Measurements from ENCODE around the gene EEIG1. TPM values are rescaled to one million over a fixed set of nuclear protein-coding genes. Genes with fewer than 3 reads are reported as not detected.

EEIG1 gene
- total and polyA plus RNA-seq, 9 of the 15 experiments (the other 6 are each of a cell fraction or from before 2014, with no cell fraction given) = 0.17 to 16.7 (median 3.6) TPM

DNA sequence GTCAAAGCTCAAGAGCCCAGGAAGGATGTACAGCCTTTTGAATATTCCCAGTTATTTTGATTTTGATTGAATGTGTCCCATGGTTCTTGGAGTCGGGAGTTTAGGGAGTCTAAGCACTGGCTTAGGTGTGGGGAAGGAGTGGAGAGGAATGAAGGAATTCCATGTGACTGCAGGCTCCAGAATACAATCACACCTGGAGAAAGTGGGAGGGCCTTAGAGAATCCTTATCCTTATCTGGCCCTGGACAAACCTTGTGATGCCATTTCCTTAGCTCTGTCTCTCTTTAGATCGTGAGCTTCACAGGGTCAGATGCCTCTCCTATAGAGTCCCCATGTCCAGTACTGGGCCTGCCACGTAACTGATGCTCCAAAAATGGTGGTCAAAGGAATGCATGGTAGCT is 4.2 kb upstream of the EEIG1 start:
- Histone ChIP-seq H3K9me3 (replicated peaks; ENCODE audit: control insufficient read depth, insufficient read depth, low read depth, low read length) (no peaks in the 10 kb centered on the region), H3K4me2 (ENCODE audit: insufficient read depth, low read length) (no peak overlapping the region), H2AFZ (ENCODE audit: low read depth, low read length) (no peak overlapping the region; the same call in 1 of the 2 replicates), H3K27me3 (ENCODE audit: control insufficient read depth in 2 of 2, insufficient read depth in 2 of 2, low read length in 2 of 2) (no peaks in the 10 kb centered on the region), H3K9me1 (ENCODE audit: control insufficient read depth, insufficient read depth, low read length) (no peaks in the 10 kb centered on the region), H3K79me2 (ENCODE audit: control insufficient read depth, insufficient read depth, low read length) (peaks cover 3% of the 10 kb centered on the region), H3K4me1 (replicated peaks in 1 of 2; ENCODE audit: control insufficient read depth in 2 of 2, insufficient read depth in 2 of 2, low read length in 2 of 2) (peaks cover 21 to 36% of the 10 kb centered on the region in 2 experiments; a peak in 4 of 5 replicates), H3K4me3 (no peak overlapping the region), H3K27ac (ENCODE audit: extremely low read depth, low read depth, low read length) (no peak overlapping the region), H3K36me3 (ENCODE audit: control insufficient read depth, insufficient read depth, low read length) (no peaks in the 10 kb centered on the region), H4K20me1 (replicated peaks; ENCODE audit: control insufficient read depth, insufficient read depth, low read length) (peaks cover under 1% of the 10 kb centered on the region; the same call in 1 of the 2 replicates), H3K9ac (ENCODE audit: insufficient read depth in 1 of 2, low read depth in 2 of 2, low read length in 2 of 2) (peak overlapping the region in 1 of 2 experiments; percentile 32; a peak in 1 of 4 replicates)
- no peak for DNase-seq (ENCODE audit: extremely low read depth in 1 of 4, low spot score in 3 of 4)
- 49% methylated on average over 3 of the region's 3 CpGs for WGBS (ENCODE audit: insufficient coverage, low coverage, missing lambda C conversion rate)
- no peak for ATAC-seq
- FAIRE-seq = no peak
- in situ Hi-C loops (cut with MboI) = no loop called here
- POLR2A ChIA-PET = interaction anchor here (0.5 to 1.2 kb wide), 3 partner anchors 9 to 33 kb away, joined by 3 to 6 read pairs (median 4); no protein-coding TSS in a partner anchor
- no TSS peak for BruUV-seq (replicated peaks)
- intact Hi-C loops (cut with micrococcal nuclease) = no loop called here
- CTCF ChIA-PET (ENCODE audit: low intra/inter-chr PET ratio) = no interaction called here
- no peak for TF ChIP-seq PYGO2 (tag; IDR thresholded peaks at IDR 0.05)
- TF ChIP-seq FOS (IDR thresholded peaks at IDR 0.05; ENCODE audit: extremely low read depth, insufficient read length) = no peak
- no peak for TF ChIP-seq ZNF445 (CRISPR knock-in tag; IDR thresholded peaks at IDR 0.05; ENCODE audit: low read depth)
- TF ChIP-seq ZNF586 (CRISPR knock-in tag; conservative IDR thresholded peaks at IDR 0.05) = no peak
- TF ChIP-seq, protein P1, sequence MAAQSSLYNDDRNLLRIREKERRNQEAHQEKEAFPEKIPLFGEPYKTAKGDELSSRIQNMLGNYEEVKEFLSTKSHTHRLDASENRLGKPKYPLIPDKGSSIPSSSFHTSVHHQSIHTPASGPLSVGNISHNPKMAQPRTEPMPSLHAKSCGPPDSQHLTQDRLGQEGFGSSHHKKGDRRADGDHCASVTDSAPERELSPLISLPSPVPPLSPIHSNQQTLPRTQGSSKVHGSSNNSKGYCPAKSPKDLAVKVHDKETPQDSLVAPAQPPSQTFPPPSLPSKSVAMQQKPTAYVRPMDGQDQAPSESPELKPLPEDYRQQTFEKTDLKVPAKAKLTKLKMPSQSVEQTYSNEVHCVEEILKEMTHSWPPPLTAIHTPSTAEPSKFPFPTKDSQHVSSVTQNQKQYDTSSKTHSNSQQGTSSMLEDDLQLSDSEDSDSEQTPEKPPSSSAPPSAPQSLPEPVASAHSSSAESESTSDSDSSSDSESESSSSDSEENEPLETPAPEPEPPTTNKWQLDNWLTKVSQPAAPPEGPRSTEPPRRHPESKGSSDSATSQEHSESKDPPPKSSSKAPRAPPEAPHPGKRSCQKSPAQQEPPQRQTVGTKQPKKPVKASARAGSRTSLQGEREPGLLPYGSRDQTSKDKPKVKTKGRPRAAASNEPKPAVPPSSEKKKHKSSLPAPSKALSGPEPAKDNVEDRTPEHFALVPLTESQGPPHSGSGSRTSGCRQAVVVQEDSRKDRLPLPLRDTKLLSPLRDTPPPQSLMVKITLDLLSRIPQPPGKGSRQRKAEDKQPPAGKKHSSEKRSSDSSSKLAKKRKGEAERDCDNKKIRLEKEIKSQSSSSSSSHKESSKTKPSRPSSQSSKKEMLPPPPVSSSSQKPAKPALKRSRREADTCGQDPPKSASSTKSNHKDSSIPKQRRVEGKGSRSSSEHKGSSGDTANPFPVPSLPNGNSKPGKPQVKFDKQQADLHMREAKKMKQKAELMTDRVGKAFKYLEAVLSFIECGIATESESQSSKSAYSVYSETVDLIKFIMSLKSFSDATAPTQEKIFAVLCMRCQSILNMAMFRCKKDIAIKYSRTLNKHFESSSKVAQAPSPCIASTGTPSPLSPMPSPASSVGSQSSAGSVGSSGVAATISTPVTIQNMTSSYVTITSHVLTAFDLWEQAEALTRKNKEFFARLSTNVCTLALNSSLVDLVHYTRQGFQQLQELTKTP (IDR thresholded peaks at IDR 0.05; ENCODE audit: low read depth in 1 of 2, partially characterized antibody in 2 of 2) = no peak
- TF ChIP-seq LARP7 (IDR thresholded peaks at IDR 0.05) = no peak
- TF ChIP-seq, protein P2, sequence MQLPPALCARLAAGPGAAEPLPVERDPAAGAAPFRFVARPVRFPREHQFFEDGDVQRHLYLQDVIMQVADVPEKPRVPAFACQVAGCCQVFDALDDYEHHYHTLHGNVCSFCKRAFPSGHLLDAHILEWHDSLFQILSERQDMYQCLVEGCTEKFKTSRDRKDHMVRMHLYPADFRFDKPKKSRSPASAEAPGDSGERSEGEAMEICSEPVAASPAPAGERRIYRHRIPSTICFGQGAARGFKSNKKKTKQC (CRISPR knock-in tag; IDR thresholded peaks at IDR 0.05) = no peak
- no peak for TF ChIP-seq MCM5 (IDR thresholded peaks at IDR 0.05; ENCODE audit: low read depth)
- TF ChIP-seq, protein P3, sequence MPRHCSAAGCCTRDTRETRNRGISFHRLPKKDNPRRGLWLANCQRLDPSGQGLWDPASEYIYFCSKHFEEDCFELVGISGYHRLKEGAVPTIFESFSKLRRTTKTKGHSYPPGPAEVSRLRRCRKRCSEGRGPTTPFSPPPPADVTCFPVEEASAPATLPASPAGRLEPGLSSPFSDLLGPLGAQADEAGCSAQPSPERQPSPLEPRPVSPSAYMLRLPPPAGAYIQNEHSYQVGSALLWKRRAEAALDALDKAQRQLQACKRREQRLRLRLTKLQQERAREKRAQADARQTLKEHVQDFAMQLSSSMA (CRISPR knock-in tag; IDR thresholded peaks at IDR 0.05) = no peak
- TF ChIP-seq ZEB2 (IDR thresholded peaks at IDR 0.05) = no peak
- no peak for TF ChIP-seq ZNF354B (CRISPR knock-in tag; IDR thresholded peaks at IDR 0.05)
- TF ChIP-seq SIN3B (IDR thresholded peaks at IDR 0.05; ENCODE audit: low read depth) = no peak
- TF ChIP-seq, protein P4, sequence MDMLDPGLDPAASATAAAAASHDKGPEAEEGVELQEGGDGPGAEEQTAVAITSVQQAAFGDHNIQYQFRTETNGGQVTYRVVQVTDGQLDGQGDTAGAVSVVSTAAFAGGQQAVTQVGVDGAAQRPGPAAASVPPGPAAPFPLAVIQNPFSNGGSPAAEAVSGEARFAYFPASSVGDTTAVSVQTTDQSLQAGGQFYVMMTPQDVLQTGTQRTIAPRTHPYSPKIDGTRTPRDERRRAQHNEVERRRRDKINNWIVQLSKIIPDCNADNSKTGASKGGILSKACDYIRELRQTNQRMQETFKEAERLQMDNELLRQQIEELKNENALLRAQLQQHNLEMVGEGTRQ (CRISPR knock-in tag; IDR thresholded peaks at IDR 0.05) = no peak
- no peak for TF ChIP-seq SMARCB1 (IDR thresholded peaks at IDR 0.05; ENCODE audit: insufficient read length, low read depth)
- TF ChIP-seq MEF2D (tag; conservative IDR thresholded peaks at IDR 0.05; ENCODE audit: low read depth) = no peak
- no peak for TF ChIP-seq ZZZ3 (IDR thresholded peaks at IDR 0.05)
- no peak for TF ChIP-seq CEBPB (tag; IDR thresholded peaks at IDR 0.05)

Measured in K562 (cell line).